ENCODE measurements around the gene ADAP1.

The ADAP1 gene

DNA sequence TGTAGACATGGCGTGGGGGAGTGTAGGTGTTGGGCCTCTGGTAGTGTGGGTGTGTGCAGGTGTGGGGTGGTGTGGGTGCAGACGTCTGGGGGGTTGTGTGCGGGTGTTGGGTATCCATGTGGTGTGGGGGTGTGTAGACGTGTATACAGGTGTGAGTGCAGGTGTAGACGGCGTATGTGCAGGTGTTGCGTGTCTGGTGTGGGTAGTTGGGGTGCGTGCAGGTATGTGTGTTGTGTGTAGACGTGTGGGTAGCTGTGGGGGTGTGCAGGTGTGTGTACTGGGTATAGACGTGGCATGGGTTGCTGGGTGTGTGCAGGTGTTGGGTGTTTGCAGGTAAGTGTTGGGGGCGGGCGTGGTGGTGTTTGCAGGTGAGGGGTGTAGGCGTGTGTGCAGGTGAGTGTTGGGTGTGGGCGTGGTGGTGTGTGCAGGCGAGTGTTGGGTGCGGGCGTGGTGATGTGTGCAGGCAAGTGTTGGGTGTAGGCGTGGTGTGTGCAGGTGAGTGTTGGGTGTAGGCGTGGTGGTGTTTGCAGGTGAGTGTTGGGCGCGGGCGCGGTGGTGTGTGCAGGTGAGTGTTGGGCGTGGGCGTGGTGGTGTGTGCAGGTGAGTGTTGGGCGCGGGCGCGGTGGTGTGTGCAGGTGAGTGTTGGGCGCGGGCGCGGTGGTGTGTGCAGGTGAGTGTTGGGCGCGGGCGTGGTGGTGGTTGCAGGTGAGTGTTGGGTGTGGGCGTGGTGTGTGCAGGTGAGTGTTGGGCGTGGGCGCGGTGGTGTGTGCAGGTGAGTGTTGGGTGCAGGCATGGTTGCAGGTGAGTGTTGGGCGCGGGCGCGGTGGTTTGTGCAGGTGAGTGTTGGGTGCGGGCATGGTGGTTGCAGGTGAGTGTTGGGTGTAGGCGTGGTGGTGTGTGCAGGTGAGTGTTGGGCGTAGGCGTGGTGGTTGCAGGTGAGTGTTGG is 61.6 kb downstream of the ADAP1 start:
- no peak for DNase-seq

DNA sequence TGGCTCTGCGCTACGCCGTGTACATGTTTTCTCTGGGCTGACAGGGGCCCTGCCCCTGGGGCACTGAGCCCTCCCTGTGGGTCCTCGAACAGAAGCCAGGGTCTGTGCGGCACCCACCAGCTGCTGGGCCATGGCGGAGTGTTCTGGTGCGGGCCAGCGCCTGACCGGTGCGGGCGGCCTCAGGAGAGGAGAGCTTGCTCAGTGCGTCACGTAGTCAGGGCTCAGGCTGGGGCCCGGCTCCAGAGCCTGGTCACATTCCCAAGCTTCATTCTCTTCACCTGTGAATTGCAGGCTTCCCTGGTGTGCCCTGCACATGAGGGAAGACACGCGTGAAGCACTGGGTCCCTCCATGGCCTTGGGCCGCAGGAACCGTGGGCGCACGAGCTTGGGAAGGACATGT is 62.7 kb downstream of the ADAP1 start:
- no peak for DNase-seq

DNA sequence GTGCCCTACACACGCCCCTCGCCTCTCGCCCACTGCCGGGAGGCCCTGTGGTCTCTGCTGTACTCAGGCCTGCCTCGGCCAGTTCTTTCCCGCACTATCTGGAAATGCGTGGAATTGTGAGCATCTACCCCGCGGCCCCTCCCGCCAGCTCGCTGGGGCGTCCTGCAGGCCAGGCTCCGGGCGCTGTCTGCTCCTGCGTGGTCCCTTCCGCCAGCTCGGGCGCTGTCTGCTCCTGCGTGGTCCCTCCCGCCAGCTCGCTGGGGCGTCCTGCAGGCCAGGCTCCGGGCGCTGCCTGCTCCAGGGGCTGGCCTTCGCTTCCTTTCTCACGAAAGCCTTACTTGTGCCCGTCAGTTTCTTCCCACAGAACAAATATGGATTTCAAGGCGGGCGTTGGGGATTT is 63.2 kb downstream of the ADAP1 start:
- no peak for DNase-seq

DNA sequence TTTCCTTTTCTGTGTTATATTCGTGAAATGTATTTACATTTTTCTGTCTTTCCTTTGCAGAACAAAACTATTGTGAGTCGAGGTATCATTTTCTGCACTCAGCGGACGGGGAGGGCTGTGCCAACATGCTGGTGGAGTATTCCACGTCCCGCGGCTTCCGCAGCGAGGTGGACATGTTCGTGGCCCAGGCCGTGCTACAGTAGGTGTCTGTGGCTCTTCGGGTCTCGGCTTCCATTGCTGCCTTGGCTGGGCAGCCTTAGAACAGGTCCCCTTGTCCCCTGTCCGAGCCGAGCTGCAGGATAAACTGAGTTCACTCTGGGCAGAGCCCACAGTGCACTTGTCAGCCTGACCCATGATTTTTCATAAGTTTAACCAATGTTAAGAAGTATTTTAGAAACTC is 63.6 kb downstream of the ADAP1 start:
- no peak for DNase-seq

DNA sequence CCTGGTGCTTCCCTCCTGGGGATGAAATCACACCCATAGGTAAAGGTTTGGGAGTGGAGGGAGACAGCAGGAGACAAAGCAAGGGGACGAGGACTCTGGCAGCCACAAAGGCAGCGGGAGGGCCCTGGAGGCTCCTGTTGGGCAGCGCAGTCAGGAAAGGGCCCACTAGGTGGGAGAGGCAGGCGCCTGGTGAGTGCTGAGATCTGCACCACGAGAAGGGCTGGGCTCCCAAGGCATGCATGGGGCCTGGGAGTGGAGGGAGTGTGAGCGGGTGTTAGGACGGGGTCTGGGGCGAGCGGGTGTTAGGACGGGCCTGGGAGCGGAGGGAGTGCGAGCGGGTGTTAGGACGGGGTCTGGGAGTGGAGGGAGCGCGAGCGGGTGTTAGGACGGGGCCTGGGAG is 65.1 kb downstream of the ADAP1 start:
- DNase-seq: no peak

DNA sequence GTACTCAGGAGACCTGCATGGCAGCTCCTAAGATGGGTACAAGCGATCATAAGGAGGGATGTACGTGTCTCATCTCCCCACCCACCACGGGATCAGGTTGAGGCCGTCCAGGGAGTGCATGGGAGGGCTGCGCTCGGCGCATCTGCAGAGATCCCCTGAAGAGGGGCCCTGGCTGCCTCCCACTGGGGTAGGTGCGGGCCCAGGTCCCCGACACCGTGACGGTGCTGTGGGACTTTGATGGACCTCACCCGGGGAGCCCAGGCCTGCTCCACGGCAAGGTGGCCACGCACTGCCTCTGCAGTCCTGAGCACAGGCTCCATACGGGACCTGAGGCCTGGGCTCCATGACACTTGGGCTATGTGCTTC is 65.5 kb downstream of the ADAP1 start:
- DNase-seq: no peak

DNA sequence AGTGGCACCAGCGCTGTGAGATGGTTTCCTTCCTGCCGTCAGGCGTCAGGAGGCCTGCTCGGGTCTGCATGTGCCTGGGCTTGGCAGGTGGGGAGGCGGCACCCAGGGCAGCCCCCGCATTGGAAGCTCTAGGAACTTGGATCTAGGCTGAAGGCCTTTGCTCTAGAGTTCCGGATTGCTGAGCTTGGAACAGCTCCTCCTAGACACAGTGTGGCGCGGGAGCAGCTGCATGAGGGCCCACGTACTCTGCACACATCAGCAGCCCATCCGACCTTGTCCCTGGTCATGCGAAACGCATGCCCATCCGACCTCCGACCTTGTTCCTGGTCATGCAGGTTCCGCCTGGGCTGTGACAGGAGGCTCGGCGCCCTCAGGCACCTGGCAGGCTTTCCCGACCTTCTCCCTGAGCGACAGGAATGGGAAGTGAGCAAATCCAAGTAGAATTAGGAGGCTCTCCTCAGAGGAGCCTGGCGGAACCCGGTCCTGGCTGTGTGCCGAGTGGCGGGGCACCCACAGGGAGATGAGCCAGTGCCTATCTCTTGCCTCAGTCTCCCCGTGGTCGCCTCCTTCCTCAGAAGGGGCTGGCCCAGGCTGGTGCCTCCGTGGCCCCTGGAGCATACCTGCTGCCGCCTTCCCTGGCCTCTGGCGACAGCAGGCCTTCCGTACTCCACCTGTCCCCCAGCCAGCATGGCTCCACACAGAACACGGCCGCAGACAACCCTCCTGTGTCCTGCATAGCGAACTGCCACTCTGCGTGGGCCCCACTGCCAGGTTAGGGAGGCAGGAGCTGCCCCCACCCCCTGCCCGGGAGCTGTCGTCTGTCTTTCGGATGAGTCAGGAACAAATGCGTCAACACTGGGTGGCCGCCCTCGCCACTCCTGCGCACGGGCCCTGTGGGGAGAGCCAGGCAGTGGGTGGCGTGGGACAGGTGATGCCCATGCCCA is 66.1 kb downstream of the ADAP1 start:
- DNase-seq: no peak

DNA sequence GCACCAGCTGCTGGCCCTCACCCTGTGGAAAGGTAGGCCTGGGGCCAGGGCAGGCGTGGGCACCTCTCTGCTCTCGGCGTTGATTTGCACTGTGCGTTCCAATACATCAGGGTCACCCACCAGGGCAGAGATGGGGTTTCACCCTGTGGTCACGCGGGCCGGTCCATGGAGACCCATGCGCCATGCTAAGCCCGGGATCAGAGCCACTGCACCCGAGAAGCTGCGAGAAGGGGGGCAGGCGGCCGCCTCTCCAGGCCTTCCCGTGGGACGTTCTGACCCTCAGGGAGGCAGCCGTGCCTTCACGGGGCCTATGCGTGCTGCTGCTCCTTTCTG is 67.0 kb downstream of the ADAP1 start:
- no peak for DNase-seq

DNA sequence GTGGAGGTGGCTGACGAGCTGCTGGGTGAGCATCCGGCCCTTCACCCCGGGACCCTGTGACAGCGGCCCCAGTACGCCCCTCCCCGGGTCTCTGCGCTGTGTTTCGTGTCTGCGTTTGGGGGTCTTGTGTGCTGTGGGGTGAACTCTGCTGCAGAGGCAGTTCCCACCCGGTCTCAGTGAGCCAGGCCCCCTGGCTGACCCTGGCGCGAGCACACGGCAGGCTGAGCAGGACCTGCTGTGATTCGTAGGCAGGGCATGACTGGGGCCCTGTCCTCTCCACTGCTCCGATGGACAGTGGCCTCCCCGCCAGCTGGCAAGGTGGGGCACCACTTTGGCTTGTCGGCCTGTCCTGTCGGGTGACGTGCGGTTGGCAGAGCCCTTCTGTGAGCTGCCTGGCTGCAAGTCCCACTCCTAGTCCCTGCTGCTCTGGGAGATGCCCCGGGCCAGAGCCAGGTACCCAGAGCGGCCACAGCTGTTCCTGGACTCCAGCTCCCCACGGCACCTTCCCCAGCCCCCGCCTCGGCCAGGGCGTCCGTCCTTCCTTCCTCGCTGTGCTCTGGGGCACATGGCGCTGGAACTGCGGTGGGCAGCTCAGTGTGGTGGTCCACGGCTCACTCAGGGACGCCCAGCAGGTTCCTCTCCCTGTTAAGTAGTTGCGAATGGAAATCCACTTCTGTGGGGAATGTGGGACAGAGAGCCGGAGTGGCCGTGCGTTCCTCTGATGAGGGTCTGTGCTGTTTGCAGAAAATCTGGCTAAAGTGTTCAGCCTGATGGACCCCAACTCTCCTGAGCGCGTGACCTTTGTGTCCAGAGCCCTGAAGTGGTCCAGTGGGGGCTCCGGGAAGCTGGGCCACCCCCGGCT is 67.6 kb downstream of the ADAP1 start:
- no peak for DNase-seq

DNA sequence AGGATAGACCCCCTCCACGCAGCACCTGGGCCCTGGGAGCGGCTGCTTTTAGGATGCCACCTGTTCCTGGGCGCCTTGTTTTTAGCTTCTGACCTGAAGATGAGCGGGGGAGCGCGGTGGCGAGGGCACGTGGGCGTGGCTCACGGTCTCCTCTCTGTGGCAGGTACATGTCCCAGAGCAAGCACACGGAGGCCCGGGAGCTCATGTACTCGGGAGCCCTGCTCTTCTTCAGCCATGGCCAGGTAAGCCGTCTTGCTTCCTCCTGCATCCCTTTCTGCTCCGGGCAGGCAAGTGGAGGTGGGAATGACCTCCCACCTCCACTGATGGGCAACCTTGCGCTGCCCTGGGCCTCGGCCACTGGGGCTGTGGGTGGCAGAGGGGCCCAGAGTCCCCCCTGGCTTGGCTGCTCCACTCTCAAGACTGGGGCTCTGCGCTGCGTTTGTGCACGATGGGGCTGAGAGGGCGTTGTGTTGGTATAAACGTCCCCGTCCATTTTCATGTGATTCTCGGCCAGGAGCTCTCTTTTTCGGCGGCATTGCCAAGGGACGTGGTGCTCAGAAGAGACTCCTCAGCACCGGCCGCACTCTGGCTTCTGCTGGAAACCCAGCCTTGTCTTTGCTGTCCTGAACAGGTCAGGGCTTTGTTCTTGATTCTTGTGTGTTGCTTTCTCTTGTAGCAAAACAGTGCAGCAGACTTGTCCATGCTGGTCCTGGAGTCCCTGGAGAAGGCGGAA is 68.4 kb downstream of the ADAP1 start:
- no peak for DNase-seq

DNA sequence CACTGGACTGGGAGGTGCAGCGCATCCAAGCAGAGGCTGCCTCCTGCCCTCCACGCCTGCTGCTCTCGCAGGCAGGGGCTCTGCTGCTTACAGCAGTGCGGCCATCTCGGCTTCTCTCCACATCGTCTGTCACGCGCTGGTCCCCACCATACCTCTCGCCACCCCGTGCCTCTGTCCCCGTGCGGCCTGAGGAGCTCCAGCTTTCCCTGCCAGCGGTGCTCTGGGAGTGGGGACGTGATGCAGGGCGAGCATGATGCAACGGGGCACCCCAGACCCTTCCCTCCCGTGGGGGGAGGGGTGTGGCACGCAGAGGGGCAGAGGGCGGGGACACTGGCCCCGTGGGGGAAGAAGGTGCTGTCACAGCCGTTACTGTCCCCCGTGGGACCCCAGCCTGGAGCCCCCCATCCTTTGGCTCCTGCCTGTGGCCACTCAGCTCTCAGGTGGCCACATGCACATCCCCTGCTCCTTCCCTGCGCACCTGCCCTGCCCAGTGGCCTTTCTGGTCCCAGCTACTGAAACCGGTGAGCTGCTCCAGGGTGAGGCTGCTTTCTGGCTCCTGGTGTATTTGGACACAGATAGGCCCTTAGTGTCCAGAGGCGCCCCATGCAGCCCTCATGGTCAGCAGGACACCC is 69.1 kb downstream of the ADAP1 start:
- DNase-seq: no peak

DNA sequence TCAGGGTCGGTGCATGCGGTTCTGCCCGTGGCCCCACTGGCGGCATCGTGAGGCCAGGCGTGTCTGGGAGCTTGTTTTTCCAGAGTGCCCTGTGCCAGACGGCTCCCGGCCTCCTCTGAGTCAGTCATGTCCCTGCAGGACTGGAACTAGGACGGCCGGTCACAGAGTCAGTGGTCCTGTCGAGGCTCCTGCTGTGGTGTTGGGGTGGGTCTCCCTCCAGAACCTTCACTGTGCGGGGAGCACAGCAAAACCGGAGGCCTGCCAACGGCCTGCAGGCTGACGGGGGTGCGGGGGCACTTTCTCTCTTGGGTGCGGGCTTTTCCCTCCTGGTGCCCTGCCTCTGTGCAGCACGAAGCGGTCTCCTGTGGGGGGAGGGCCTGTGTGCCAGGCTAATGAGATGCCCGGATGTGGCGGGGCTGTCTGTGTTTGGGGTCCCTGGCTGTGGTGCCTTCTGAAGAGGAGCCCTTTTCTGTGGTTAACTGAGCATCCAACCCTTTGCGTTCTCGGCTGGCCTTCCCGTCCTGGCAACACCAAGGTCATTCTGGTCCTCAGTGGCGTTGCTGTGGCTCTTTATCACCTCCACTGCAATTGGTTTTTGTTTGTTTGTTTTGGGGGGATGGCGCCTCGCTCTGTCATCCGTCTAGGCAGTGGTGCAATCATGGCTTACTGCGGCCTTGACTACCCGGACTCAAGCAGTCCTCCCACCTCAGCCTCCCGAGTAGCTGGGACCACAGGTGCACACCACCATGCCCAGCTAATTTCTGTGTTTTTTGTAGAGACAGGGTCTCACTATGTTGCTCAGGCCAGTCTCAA is 70.1 kb downstream of the ADAP1 start:
- DNase-seq: no peak

DNA sequence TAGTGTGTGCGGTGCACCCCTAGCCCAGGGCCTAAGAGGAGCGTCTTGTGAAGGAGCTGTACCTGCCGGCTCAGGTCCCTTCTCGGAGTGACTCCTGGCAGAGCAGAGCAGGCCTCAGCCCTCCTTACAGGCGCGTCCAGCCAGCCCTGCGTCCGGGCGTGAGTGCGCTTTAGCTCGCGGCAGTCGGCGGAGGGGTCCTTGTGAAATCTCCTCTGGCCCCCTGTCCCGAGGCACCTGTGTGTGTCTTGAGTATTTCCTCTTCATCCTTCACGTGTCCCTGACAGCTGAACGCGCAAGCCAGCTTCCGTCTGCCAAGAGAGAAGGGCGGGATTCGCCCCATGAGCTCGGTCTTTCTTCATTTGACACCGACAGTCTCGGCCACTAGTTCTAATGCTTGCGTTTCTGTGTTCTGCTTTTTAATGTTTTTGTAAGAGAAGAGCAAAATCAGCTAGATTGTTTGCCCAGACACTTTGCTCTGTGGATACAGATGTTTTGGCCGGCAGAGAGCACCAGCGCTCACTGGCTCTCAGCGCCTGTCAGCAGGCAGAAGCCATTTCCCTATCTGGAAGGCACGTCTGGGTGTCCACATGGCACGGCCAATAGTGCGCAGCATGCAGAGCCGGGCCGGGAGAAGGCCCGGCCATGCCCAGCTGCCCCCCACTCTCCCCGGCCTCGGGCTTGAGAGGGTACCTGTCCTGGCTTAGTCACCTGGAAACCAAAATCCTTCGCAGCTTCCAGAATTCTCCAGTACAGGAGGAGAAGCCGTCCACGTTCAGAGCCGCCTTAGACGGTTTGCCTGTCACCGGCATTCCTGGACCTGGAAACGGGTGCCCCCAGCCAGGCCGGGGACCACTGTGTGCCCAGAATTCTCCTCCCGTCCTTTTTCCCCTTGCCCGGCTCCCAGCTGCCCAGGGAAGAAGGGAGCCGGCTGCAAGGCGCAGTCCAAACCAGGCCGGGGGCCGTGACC is 71.1 kb downstream of the ADAP1 start:
- no peak for DNase-seq

DNA sequence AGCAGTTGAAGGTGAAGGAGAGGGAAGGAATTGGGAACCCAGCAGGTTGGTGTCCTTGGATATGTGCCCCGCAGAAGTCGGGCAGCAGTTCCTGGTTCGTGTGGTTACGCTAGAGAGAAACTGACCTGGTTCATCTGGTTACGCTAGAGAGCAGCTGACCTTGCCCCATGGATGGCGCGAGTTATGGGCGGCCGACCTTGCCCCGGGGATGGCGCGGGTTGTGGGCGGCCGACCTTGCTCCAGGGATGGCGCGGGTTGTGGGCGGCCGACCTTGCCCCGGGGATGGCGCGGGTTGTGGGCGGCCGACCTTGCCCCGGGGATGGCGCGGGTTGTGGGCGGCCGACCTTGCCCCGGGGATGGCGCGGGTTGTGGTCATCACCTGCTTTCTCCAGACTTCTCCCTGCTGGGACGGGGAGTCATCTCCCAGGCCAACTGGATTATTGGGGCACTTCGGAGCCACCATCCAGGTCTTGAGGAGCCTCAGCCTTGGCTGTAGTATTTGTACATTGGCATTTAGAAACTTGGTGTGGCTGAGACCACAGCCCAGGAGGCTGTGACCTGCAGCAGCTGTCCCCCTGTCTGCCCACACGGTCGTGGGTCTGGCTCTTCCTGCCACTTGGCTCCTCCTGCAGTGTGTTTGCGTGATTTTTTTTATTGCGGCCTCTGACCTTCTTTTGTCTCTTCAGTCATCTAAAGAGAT is 72.0 kb downstream of the ADAP1 start:
- DNase-seq: no peak

DNA sequence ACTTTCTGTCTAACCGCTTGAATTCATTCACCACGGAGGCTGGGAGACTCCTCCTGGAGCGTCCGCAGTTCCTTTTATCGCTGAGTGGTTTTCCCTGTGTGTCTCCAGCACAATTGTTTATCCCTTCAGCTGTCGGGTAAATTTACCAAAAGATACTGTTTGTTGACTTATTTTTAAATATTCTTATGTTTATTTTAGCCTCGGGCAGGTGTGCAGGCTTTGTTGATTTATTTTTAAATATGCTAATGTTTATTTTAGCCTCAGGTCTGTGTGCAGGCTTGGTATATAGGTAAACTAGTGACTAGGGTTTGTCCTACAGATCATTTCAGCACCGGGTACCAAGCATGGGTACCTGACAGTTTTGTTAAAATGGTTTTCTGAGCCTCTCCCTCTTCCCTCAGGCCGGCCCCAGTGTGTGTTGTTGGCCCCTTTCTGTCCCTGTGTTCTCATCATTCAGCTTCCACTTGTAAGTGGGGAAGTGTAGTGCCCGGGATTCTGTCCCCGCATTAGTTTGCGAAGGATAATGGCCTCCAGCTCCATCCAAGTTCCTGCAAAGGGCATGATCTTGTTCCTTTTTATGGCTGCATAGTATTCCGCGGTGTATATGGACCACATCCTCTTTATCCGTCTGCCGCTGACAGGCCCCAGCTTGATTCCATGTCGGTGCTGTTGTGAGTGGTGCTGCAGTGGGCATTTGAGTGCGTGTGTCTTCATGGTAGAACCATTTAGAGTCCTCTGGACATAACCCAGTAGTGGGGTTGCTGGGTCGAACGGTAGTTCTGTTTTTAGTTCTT is 72.8 kb downstream of the ADAP1 start:
- DNase-seq: no peak

DNA sequence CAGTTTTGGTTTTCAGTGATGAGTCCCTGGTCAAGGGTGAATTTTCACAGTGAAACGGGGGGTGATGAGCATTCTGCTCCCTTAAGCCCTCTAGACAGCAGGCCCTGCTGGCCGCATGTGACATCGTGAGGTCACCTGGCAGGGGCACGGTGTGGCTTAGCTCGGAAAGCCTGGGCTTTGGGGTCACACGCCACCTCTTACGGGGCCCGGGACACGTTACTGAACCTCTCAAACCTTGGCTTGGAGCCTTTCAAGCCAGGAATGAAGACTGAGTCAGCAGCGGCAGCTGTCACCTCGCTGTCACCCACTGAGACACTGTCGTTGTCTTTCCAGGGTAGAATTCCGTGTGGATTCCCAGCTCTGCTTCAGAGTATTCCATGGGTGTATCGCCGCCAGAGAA is 74.0 kb downstream of the ADAP1 start:
- DNase-seq: no peak

DNA sequence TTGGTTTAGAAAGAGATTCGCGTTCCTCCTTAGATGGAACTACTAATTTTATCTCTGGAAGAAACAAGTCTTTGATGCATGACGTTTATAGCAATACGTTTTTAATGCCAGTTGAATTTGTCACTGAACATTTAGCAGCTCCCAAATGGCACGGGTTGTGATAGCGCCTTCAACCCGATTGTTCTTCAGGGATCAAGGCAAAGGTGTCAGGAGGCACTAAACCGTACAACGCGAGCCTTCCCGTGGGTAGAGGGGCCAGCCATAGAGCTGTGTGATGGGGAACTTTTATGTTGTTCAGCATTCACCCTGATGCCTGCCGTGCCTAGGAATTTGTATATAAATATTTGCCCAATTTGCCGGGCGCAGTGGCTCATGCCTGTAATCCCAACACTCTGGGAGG is 74.8 kb downstream of the ADAP1 start:
- no peak for DNase-seq

DNA sequence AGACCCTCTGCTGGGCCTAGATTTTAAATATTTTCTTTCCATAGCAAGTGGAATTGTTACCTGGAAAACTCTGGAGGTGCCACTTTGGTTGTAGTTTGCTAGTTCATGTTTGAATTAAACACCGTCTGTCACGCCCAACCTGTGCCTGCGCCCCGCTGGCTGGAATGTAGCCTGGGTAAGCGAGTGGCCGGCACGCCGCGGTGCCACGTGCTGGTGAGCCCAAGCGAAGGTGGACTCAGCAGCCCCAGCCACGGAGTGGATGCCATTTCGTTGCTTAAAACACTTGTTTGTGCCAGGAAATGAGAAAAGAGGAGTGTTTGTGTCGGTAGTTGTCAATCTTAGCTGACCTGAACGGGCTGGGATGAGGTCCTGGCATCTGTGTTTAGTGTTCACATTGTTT is 75.4 kb downstream of the ADAP1 start:
- DNase-seq: no peak

Data from central memory CD4-positive, alpha-beta T cell (primary cell).